SK-N-SH (cell line): Measurements from ENCODE around the gene MTHFS. TPM values are rescaled to one million over a fixed set of nuclear protein-coding genes. Genes with fewer than 3 reads are reported as not detected.
A peak's percentile ranks its signal among the peaks of the same experiment; 100 is the strongest.

Experiments used
- CTCF ChIA-PET: fragments of 300-600, 350-600 bp; formaldehyde crosslinking; extraction: SDS; loops from one replicate; lab custom pipeline; 2021; lab: Yijun Ruan, JAX
- POLR2A ChIA-PET: fragments of 350-600 bp; sonication (Branson Sonifier 250); formaldehyde crosslinking; extraction: SDS; loops from one replicate; lab custom pipeline; 2020; ENCODE audit warnings: antibody characterized with exemption, inconsistent platforms; lab: Yijun Ruan, JAX
- DNase-seq: peaks from one replicate; pipeline ENCODE4 v3.0.0; 2012
- H2AFZ ChIP-seq: fragments of 200-600 bp; sonication (generic); 2 replicates; pipeline ENCODE4 v1.8.1; 2016; ENCODE audit warnings: antibody characterized with exemption, mild to moderate bottlenecking, low read depth
- H3F3A ChIP-seq: fragments of 200-600 bp; sonication (generic); replicated peaks from 2 replicates; pipeline ENCODE3; 2016; ENCODE audit warnings: antibody characterized with exemption, mild to moderate bottlenecking; ENCODE audit not compliant: insufficient read depth
- H3K27ac ChIP-seq, 2 experiments: fragments of 200-500 bp in 1 of 2; fragments of 200-600 bp in 1 of 2; sonication (Bioruptor generic) in 1 of 2; sonication (generic), shearing (Covaris generic) in 1 of 2; 2 replicates each; pipeline versions ENCODE4 v1.5.1 to v1.6.1; 2014 to 2016; ENCODE audit warnings: low read depth in 2 of 2, inconsistent platforms in 1 of 2, low read length in 1 of 2, mild to moderate bottlenecking in 1 of 2, mixed read lengths in 1 of 2
- H3K27me3 ChIP-seq: fragments of 200-600 bp; sonication (generic), shearing (Covaris generic); 2 replicates; pipeline ENCODE4 v1.6.1; 2016; ENCODE audit warnings: mixed run types; ENCODE audit not compliant: insufficient read depth
- H3K36me3 ChIP-seq, 2 experiments: fragments of 200-500 bp in 1 of 2; fragments of 200-600 bp in 1 of 2; sonication (Bioruptor generic) in 1 of 2; sonication (generic) in 1 of 2; replicated peaks in 1 of 2; 2 replicates each; pipeline versions ENCODE3 to v1.5.1; 2014 to 2016; ENCODE audit warnings: low read length in 1 of 2, mild to moderate bottlenecking in 1 of 2; ENCODE audit not compliant: insufficient read depth in 2 of 2, control insufficient read depth in 1 of 2
- H3K4me1 ChIP-seq, 2 experiments: fragments of 200-500 bp in 1 of 2; fragments of 200-600 bp in 1 of 2; sonication (Bioruptor generic) in 1 of 2; sonication (generic), shearing (Covaris generic) in 1 of 2; 2 replicates each; pipeline versions ENCODE4 v1.5.1 to v1.6.1; 2014 to 2016; ENCODE audit warnings: low read depth in 1 of 2, low read length in 1 of 2, mixed run types in 1 of 2; ENCODE audit not compliant: insufficient read depth in 2 of 2, control insufficient read depth in 1 of 2
- H3K4me2 ChIP-seq: fragments of 200-600 bp; sonication (generic), shearing (Covaris generic); 2 replicates; pipeline ENCODE4 v1.6.1; 2017; ENCODE audit warnings: mixed run types
- H3K4me3 ChIP-seq, 2 experiments: fragments of 200-500 bp in 1 of 2; fragments of 200-600 bp in 1 of 2; sonication (Bioruptor generic) in 1 of 2; sonication (generic), shearing (Covaris generic) in 1 of 2; 2 replicates each; pipeline versions ENCODE4 v1.5.1 to v1.8.1; 2014 to 2016; ENCODE audit warnings: low read depth in 2 of 2, inconsistent platforms in 1 of 2, low read length in 1 of 2, mild to moderate bottlenecking in 1 of 2, mixed read lengths in 1 of 2, moderate library complexity in 1 of 2
- H3K79me2 ChIP-seq: fragments of 200-600 bp; sonication (generic); 2 replicates; pipeline ENCODE4 v1.8.1; 2017; ENCODE audit warnings: mild to moderate bottlenecking; ENCODE audit not compliant: insufficient read depth
- H3K9ac ChIP-seq: fragments of 200-600 bp; sonication (generic); 2 replicates; pipeline ENCODE4 v1.6.1; 2017; ENCODE audit warnings: mixed run types
- H3K9me2 ChIP-seq: fragments of 200-600 bp; sonication (generic); 2 replicates; pipeline ENCODE4 v1.6.1; 2017; ENCODE audit warnings: mixed run types
- H3K9me3 ChIP-seq: fragments of 200-600 bp; sonication (generic); 2 replicates; pipeline ENCODE4 v1.6.1; 2017; ENCODE audit warnings: mixed run types, mild to moderate bottlenecking, moderate library complexity
- H4K20me1 ChIP-seq: fragments of 200-600 bp; sonication (generic); 2 replicates; pipeline ENCODE4 v1.6.1; 2017; ENCODE audit warnings: mild to moderate bottlenecking, mixed run types; ENCODE audit not compliant: insufficient read depth
- CHD2 ChIP-seq: fragments of 150-350 bp; IDR thresholded peaks from 2 replicates; pipeline ENCODE4 v1.6.1; 2018; ENCODE audit warnings: low read length; ENCODE audit not compliant: partially characterized antibody
- ELF1 ChIP-seq: IDR thresholded peaks from 2 replicates; pipeline ENCODE4 v1.4.0; 2012
- EP300 ChIP-seq, 2 experiments: IDR thresholded peaks; 2 replicates each; pipeline versions ENCODE4 v1.4.0 to v1.6.1; 2012; ENCODE audit warnings: borderline replicate concordance in 1 of 2, low read depth in 1 of 2, low read length in 1 of 2
- EZH2phosphoT487 ChIP-seq: fragments of 200-600 bp; sonication (generic); IDR thresholded peaks from 2 replicates; pipeline ENCODE4 v1.6.1; 2017; ENCODE audit warnings: low read depth, mixed run types, mild to moderate bottlenecking, antibody characterized with exemption, moderate library complexity, borderline replicate concordance
- FOXM1 ChIP-seq: IDR thresholded peaks from 2 replicates; pipeline ENCODE4 v1.4.0; 2012; ENCODE audit warnings: low read depth, mild to moderate bottlenecking
- MEF2A ChIP-seq: IDR thresholded peaks from 2 replicates; pipeline ENCODE4 v1.4.0; 2012; ENCODE audit warnings: low read depth, borderline replicate concordance
- MXI1 ChIP-seq: IDR thresholded peaks from 2 replicates; pipeline ENCODE4 v1.6.1; 2012; ENCODE audit warnings: mild to moderate bottlenecking, low read depth, low read length, improper control_type of control experiment
- NFIC ChIP-seq: IDR thresholded peaks from 2 replicates; pipeline ENCODE4 v1.4.0; 2012; ENCODE audit warnings: borderline replicate concordance
- RCOR1 ChIP-seq: fragments of 150-350 bp; IDR thresholded peaks from 2 replicates; pipeline ENCODE4 v1.6.1; 2017; ENCODE audit warnings: antibody characterized with exemption, low read length
- SIN3A ChIP-seq: IDR thresholded peaks from 2 replicates; pipeline ENCODE4 v1.6.1; 2012; ENCODE audit warnings: low read depth, mild to moderate bottlenecking, low read length, moderate library complexity, borderline replicate concordance
- TCF12 ChIP-seq: IDR thresholded peaks from 2 replicates; pipeline ENCODE4 v1.4.0; 2012
- TEAD4 ChIP-seq: IDR thresholded peaks from 2 replicates; pipeline ENCODE4 v1.4.0; 2012; ENCODE audit warnings: mild to moderate bottlenecking, borderline replicate concordance; ENCODE audit not compliant: insufficient read depth
- YY1 ChIP-seq: IDR thresholded peaks from 2 replicates; pipeline ENCODE4 v1.4.0; 2012; ENCODE audit warnings: low read depth, mild to moderate bottlenecking
- WGBS: methylation state at CpG from one replicate; pipeline ENCODE4 v1.1.6; 2017; ENCODE audit warnings: low lambda C conversion rate; 5-methylcytosine and 5-hydroxymethylcytosine counted together
- polyA plus RNA-seq, 3 experiments: library from polyadenylated mRNA; depleted of rRNA; stranded (reverse); fragments of >200 nt; gene quantifications; 2 replicates each; pipeline ENCODE4 v1.2.3, GENCODE V29; 2012
- TF ChIP-seq, protein P1 (sequence below): IDR thresholded peaks from 2 replicates; pipeline ENCODE4 v1.6.1; 2012; ENCODE audit warnings: mild to moderate bottlenecking, low read depth, low read length, moderate library complexity
- TF ChIP-seq, protein P2 (sequence below): IDR thresholded peaks from 2 replicates; pipeline ENCODE4 v1.4.0; 2012; ENCODE audit warnings: low read depth, borderline replicate concordance
- TF ChIP-seq, protein P3 (sequence below): fragments of 200-600 bp; sonication (generic); IDR thresholded peaks from 2 replicates; pipeline ENCODE4 v1.6.1; 2017; ENCODE audit warnings: antibody characterized with exemption, mild to moderate bottlenecking, moderate library complexity
- TF ChIP-seq, protein P4 (sequence below): IDR thresholded peaks from 2 replicates; pipeline ENCODE4 v1.4.0; 2012; ENCODE audit warnings: low read depth
- TF ChIP-seq, protein P5 (sequence below): fragments of 150-350 bp; IDR thresholded peaks from 2 replicates; pipeline ENCODE4 v1.6.1; 2016; ENCODE audit warnings: mild to moderate bottlenecking, low read depth, low read length
- TF ChIP-seq, protein P6 (sequence below): IDR thresholded peaks from 2 replicates; pipeline ENCODE4; 2012

MTHFS gene
- polyA plus RNA-seq, 1 of the 3 experiments (the other 2 are of a cell fraction) = 21.9 TPM

DNA sequence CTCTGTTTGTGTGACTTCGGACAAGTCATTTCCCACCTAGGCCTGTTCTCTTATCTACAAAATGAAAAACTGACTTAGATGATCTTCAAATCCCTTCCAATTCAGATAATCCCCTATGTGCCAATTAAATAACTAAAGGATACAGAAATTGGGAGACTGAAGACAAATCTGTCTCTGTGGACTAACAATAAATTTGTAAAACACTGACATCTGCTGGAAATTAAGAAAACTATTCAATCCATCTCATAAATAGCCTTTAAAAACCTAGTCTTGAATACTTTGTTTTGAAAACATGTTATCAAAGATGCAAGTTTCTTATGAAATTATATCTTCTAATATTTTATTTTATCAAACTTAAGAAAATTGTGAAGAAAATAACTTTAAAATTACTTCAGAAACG, 38.3 kb downstream of the MTHFS start (continued):
- TF ChIP-seq, protein P1, sequence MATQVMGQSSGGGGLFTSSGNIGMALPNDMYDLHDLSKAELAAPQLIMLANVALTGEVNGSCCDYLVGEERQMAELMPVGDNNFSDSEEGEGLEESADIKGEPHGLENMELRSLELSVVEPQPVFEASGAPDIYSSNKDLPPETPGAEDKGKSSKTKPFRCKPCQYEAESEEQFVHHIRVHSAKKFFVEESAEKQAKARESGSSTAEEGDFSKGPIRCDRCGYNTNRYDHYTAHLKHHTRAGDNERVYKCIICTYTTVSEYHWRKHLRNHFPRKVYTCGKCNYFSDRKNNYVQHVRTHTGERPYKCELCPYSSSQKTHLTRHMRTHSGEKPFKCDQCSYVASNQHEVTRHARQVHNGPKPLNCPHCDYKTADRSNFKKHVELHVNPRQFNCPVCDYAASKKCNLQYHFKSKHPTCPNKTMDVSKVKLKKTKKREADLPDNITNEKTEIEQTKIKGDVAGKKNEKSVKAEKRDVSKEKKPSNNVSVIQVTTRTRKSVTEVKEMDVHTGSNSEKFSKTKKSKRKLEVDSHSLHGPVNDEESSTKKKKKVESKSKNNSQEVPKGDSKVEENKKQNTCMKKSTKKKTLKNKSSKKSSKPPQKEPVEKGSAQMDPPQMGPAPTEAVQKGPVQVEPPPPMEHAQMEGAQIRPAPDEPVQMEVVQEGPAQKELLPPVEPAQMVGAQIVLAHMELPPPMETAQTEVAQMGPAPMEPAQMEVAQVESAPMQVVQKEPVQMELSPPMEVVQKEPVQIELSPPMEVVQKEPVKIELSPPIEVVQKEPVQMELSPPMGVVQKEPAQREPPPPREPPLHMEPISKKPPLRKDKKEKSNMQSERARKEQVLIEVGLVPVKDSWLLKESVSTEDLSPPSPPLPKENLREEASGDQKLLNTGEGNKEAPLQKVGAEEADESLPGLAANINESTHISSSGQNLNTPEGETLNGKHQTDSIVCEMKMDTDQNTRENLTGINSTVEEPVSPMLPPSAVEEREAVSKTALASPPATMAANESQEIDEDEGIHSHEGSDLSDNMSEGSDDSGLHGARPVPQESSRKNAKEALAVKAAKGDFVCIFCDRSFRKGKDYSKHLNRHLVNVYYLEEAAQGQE = no peak
- TF ChIP-seq NFIC = no peak

DNA sequence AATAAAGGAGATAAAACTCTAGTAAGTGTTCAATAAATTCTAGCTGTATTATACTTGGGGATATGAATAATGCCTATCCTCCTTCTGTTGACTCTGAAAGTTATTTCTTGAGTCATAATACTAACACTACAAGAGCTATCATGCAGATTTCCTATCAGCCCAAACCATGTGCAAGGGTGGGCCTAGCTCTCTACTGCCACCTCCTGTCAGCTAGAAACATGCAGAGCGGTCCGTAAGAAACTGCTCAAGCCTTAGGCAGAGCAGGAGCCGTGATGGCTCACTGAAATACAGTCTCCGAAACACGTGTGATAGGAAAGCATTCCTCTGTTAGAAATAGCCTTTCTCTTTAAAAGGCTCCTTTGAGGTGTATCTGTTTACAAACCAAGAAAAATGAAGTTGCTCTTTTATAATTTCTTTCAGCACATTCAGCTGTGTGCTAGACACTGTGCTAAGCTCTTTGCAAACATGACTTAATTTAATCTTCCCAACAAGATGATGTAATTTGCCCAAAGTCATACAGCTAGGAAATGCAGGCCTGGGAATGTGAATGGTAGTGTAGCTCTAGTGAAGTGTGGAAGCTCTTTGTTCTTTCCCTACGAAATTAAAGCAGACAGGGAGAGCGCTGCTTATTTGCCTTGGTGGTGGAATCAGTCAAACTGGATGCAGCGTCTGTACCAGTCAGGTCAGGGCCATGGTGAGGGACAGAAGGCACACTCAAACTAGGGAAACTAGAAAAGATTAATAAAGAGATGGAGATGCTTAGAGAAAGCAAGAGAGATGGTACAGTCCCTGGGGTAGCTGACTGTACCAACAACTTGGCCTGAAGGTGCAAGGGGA, 43.1 kb downstream of the MTHFS start:
- Histone ChIP-seq H3K27me3 (no peaks in the 10 kb centered on the region), H3K27ac (peak overlapping the region in 1 of 2 experiments; percentile 79; a peak in 2 of 4 replicates), H3K4me3 (peak overlapping the region in 1 of 2 experiments; percentile 27; a peak in 1 of 4 replicates), H3K36me3 (peaks cover 0 to 8% of the 10 kb centered on the region in 2 experiments), H3K9ac (no peak overlapping the region), H3K4me1 (peaks cover 0 to 6% of the 10 kb centered on the region in 2 experiments; a peak in 2 of 4 replicates), H3K4me2 (no peak overlapping the region), H4K20me1 (no peaks in the 10 kb centered on the region), H3K79me2 (no peaks in the 10 kb centered on the region), H3F3A (no peaks in the 10 kb centered on the region), H3K9me2 (no peaks in the 10 kb centered on the region), H2AFZ (no peak overlapping the region), H3K9me3 (no peaks in the 10 kb centered on the region)
- CTCF ChIA-PET = interaction anchor here (0.6 to 10.1 kb wide), 67 partner anchors 9 to 835 kb away, joined by 3 to 198 read pairs (median 4); partner anchors contain the start of gene MINAR1
- WGBS = 38% methylated on average over 8 of the region's 8 CpGs
- peak; percentile 60 for DNase-seq
- POLR2A ChIA-PET = interaction anchor here (1.0 to 1.2 kb wide), 2 partner anchors 139 to 472 kb away, joined by 4 to 6 read pairs; no protein-coding TSS in a partner anchor
- no peak for TF ChIP-seq YY1
- TF ChIP-seq, protein P2, sequence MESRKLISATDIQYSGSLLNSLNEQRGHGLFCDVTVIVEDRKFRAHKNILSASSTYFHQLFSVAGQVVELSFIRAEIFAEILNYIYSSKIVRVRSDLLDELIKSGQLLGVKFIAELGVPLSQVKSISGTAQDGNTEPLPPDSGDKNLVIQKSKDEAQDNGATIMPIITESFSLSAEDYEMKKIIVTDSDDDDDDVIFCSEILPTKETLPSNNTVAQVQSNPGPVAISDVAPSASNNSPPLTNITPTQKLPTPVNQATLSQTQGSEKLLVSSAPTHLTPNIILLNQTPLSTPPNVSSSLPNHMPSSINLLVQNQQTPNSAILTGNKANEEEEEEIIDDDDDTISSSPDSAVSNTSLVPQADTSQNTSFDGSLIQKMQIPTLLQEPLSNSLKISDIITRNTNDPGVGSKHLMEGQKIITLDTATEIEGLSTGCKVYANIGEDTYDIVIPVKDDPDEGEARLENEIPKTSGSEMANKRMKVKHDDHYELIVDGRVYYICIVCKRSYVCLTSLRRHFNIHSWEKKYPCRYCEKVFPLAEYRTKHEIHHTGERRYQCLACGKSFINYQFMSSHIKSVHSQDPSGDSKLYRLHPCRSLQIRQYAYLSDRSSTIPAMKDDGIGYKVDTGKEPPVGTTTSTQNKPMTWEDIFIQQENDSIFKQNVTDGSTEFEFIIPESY = no peak
- peak; percentile 35 for TF ChIP-seq CHD2
- no peak for TF ChIP-seq NFIC
- TF ChIP-seq ELF1 = no peak
- TF ChIP-seq, protein P3, sequence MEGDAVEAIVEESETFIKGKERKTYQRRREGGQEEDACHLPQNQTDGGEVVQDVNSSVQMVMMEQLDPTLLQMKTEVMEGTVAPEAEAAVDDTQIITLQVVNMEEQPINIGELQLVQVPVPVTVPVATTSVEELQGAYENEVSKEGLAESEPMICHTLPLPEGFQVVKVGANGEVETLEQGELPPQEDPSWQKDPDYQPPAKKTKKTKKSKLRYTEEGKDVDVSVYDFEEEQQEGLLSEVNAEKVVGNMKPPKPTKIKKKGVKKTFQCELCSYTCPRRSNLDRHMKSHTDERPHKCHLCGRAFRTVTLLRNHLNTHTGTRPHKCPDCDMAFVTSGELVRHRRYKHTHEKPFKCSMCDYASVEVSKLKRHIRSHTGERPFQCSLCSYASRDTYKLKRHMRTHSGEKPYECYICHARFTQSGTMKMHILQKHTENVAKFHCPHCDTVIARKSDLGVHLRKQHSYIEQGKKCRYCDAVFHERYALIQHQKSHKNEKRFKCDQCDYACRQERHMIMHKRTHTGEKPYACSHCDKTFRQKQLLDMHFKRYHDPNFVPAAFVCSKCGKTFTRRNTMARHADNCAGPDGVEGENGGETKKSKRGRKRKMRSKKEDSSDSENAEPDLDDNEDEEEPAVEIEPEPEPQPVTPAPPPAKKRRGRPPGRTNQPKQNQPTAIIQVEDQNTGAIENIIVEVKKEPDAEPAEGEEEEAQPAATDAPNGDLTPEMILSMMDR = peak; percentile 98
- no peak; the same call in 1 of the 2 replicates for TF ChIP-seq SIN3A
- TF ChIP-seq FOXM1 = no peak
- TF ChIP-seq EZH2phosphoT487 = no peak
- no peak for TF ChIP-seq EP300 (IDR thresholded peaks at IDR 0.05; ENCODE audit: borderline replicate concordance in 1 of 2, low read depth in 1 of 2, low read length in 1 of 2)
- TF ChIP-seq, protein P4, sequence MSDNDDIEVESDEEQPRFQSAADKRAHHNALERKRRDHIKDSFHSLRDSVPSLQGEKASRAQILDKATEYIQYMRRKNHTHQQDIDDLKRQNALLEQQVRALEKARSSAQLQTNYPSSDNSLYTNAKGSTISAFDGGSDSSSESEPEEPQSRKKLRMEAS = peak; percentile 81
- TF ChIP-seq RCOR1 = peak; percentile 64; the same call in 1 of the 2 replicates
- no peak for TF ChIP-seq MEF2A
- no peak for TF ChIP-seq TEAD4
- TF ChIP-seq, protein P5, sequence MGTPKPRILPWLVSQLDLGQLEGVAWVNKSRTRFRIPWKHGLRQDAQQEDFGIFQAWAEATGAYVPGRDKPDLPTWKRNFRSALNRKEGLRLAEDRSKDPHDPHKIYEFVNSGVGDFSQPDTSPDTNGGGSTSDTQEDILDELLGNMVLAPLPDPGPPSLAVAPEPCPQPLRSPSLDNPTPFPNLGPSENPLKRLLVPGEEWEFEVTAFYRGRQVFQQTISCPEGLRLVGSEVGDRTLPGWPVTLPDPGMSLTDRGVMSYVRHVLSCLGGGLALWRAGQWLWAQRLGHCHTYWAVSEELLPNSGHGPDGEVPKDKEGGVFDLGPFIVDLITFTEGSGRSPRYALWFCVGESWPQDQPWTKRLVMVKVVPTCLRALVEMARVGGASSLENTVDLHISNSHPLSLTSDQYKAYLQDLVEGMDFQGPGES = no peak
- peak; percentile 93 for TF ChIP-seq MXI1
- TF ChIP-seq, protein P6, sequence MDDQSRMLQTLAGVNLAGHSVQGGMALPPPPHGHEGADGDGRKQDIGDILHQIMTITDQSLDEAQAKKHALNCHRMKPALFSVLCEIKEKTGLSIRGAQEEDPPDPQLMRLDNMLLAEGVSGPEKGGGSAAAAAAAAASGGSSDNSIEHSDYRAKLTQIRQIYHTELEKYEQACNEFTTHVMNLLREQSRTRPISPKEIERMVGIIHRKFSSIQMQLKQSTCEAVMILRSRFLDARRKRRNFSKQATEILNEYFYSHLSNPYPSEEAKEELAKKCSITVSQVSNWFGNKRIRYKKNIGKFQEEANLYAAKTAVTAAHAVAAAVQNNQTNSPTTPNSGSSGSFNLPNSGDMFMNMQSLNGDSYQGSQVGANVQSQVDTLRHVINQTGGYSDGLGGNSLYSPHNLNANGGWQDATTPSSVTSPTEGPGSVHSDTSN = no peak
- peak; percentile 5; the same call in 1 of the 2 replicates for TF ChIP-seq TCF12
